Raji (cell line): ENCODE data around the gene MELTF.

ENCODE experiments used
- POLR2A ChIP-seq: IDR thresholded peaks from 2 replicates; pipeline ENCODE4 v1.6.1; 2011; ENCODE audit warnings: low read depth, low read length, control low read depth; ENCODE audit not compliant: insufficient read depth

MELTF gene

DNA sequence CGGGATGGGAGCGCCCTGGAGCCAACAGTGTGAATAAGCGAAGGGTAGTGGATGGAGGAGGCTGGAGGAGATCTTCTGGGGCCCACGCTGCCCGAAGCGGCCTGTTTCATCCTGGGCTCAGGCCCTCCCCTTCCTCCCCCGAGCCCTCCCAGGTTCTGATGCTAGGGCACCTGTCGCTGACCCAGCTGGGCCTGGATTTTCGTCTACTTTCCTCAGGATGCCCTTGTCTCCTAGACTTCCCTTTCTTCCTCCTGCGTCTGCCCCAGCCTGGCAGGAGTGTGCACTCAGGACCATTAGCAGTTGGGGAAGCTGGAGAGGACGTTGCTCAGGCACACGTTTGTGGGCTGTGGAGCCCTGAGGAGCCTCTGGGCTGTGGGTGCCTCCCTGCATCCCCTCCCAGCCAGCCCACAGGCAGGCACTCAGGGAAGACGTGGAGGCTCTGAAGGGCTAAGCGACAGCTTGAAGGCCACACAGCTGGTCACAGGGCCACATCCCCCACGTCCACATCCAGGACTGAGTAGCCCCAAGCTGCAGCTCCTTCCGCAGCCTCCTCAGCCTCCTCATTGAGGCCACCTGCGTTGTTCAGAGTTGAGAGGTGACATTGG lies 37.1 kb downstream of the MELTF start:
- no peak for TF ChIP-seq POLR2A

DNA sequence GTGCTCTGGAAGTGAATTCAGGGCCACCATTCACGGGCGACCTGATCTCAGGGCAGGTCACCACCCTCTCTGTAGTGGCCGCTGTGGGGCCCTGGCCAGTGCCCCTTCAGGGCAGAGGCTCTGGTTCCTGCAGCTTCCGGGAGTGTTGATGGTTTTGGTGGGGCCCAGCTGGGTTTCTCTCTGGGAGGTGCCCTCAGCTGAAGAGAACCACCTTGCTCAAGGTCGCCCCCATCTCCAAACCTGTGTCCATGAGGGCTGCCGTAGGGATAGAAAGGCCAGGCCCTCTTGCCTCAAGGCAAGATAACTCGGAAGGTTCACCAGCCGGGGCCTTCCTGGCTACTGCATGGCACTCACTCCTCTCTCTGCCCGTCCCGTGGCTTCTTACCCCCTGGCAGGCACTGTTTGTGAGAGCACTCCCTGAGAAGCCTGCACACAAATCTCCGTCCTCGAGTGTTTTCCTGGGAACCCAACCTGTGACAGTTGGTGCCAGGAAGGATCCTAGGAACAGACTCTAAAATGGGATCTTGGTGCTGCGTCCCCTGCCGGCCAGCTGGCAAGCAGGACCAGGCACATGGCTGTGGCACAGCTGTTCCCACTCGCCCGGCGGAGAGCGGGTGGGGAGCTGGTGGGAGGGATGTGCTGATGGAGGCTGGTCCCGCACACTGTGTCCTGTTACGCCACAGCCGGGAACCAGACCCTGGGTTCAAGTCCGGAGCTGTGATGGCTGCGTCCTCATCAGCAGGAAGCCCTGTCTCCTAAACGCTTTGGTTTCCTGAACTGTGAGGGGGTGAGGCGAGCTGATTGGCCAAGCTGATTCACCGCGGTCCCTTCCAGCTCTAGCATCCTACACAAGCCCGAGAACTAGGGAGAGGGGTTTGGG lies 37.8 kb downstream of the MELTF start:
- no peak for TF ChIP-seq POLR2A

- no peak for TF ChIP-seq POLR2A
Observed at GRCh38 chr3:196990601-196991007, 39.0 kb downstream of the MELTF start.

GRCh38 chr3:196989721-196990262 lies 39.8 kb downstream of the MELTF start:
- no peak for TF ChIP-seq POLR2A

DNA sequence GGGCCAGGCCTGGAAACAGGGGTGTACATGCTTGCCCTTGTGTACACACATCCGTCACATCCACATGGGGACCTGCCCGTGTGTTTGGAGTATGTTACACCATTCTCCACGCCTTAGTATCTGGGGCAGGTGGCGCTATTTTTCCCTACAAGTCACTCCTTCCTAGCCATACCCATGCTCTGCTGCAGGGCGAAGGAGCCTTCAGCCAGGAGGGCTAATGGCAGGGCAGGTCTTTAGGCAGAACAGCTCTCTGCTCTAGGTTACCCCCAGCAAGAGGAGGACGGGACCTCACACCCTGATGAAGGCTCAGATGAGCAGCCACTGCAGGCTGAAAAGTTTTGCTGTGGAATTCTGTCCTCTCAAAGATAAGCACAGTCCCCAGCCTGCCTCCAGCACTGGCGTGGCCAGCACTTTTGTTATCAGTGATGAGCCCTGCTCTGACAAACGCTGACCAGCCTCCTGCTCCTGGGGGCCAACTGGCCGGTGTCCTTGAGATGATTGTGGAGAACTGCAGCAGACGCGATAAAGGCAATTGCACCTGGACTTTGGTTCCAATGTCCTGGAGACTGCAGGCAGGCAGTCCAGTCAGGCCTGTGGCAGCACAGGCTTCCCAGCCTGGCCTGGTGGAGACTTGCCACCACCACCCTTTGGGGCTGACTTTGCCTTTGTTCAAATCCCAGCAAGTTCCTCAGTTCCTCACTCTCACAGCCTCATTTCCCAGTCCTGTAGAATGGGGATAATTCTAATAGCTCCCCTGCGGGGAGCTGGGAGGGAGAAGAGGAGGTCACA lies 41.2 kb downstream of the MELTF start:
- no peak for TF ChIP-seq POLR2A

- no peak for TF ChIP-seq POLR2A
Observed at GRCh38 chr3:196987022-196987421, 42.6 kb downstream of the MELTF start.

GRCh38 chr3:196985954-196986885 lies 43.4 kb downstream of the MELTF start:
- TF ChIP-seq POLR2A: no peak

- TF ChIP-seq POLR2A: no peak
Observed at GRCh38 chr3:196985298-196985697, 44.3 kb downstream of the MELTF start.

DNA sequence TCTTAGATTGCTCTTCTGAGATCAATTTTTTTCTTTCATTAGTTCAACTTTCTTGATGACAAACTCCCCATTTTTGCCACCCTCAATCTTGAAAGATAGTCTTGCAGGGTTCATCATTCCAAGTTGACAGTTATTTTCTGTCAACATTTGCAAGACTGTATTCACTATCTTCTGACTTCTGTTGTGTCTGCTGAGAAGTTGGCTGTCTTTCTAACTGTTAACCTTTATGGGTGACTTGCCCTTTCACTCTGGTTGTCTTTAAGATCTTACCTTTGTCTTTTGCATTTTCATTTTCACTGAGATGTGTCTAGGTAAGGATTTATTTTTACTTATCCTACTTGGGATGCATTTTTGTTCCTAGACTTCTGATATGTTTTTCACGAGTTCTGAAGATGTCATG lies 46.4 kb downstream of the MELTF start:
- TF ChIP-seq POLR2A: no peak

DNA sequence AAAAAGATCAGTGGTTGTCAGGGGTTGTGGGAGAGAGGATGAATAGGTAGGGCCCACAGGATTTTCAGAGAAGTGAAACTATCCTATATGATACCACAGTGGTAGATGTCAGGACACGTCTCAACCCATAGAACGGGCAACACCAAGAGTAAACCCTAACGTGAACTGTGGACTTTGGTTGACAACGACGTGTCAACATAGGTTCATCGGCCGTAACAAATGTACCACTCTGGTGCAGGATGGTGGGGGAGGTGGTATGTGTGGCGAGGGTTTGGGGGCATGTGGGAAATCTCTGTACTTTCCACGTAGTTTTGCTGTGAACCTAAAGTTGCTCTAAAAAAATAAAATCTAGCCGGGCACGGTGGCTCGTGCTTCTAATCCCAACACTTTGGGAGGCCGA lies 48.0 kb downstream of the MELTF start:
- no peak for TF ChIP-seq POLR2A

GRCh38 chr3:196979545-196979944 lies 50.1 kb downstream of the MELTF start:
- no peak for TF ChIP-seq POLR2A

GRCh38 chr3:196976941-196977340 lies 52.7 kb downstream of the MELTF start:
- TF ChIP-seq POLR2A: no peak

GRCh38 chr3:196975349-196975748 lies 54.3 kb downstream of the MELTF start:
- TF ChIP-seq POLR2A: no peak

GRCh38 chr3:196974661-196975060 lies 55.0 kb downstream of the MELTF start:
- TF ChIP-seq POLR2A: no peak
